Neuronal stem cell (in vitro differentiated cells): ENCODE data around the gene TTBK1.

ENCODE experiments used
- DNase-seq: peaks from one replicate; pipeline ENCODE4 v3.0.0-alpha.2; 2013; ENCODE audit warnings: low spot score
- H2AFZ ChIP-seq: one replicate; pipeline ENCODE4 v1.6.1; 2013; ENCODE audit warnings: mild to moderate bottlenecking, low read length, inconsistent platforms
- H2AK5ac ChIP-seq: 2 replicates; pipeline ENCODE4 v1.6.1; 2013; ENCODE audit warnings: low read depth, mild to moderate bottlenecking, inconsistent platforms, low read length, moderate library complexity, mixed read lengths
- H2BK120ac ChIP-seq: 2 replicates; pipeline ENCODE4 v1.6.1; 2013; ENCODE audit warnings: low read depth, mild to moderate bottlenecking, inconsistent platforms, low read length, moderate library complexity, mixed read lengths
- H2BK12ac ChIP-seq: one replicate; pipeline ENCODE4 v1.6.1; 2013; ENCODE audit warnings: low read length, inconsistent platforms
- H2BK15ac ChIP-seq: 2 replicates; pipeline ENCODE4 v1.6.1; 2013; ENCODE audit warnings: mild to moderate bottlenecking, low read length, inconsistent platforms, mixed read lengths
- H2BK5ac ChIP-seq: one replicate; pipeline ENCODE4 v1.6.1; 2013; ENCODE audit warnings: inconsistent platforms, mild to moderate bottlenecking, low read length, moderate library complexity
- H3K14ac ChIP-seq: one replicate; pipeline ENCODE4 v1.6.1; 2013; ENCODE audit warnings: low read length, inconsistent platforms
- H3K18ac ChIP-seq: 2 replicates; pipeline ENCODE4 v1.6.1; 2013; ENCODE audit warnings: low read length, inconsistent platforms
- H3K23ac ChIP-seq: 2 replicates; pipeline ENCODE4 v1.6.1; 2013; ENCODE audit warnings: low read depth, mild to moderate bottlenecking, mixed read lengths, low read length, inconsistent platforms; ENCODE audit not compliant: poor library complexity
- H3K27ac ChIP-seq: replicated peaks from 3 replicates; pipeline ENCODE4 v1.5.1; 2013; ENCODE audit warnings: low read length, inconsistent platforms
- H3K27me3 ChIP-seq, 3 experiments: 2 replicates each; pipeline ENCODE4 v1.6.1; 2013; ENCODE audit warnings: low read length in 3 of 3, mild to moderate bottlenecking in 2 of 3, inconsistent platforms in 1 of 3, low read depth in 1 of 3, mixed read lengths in 1 of 3, moderate library complexity in 1 of 3; ENCODE audit not compliant: control insufficient read depth in 3 of 3, insufficient read depth in 3 of 3
- H3K36me3 ChIP-seq, 2 donors: replicated peaks in 1 of 2; 2 replicates each; pipeline ENCODE4 v1.6.1; 2013; ENCODE audit warnings: low read length in 2 of 2; ENCODE audit not compliant: control insufficient read depth in 2 of 2, insufficient read depth in 2 of 2
- H3K4ac ChIP-seq: 2 replicates; pipeline ENCODE4 v1.6.1; 2013; ENCODE audit warnings: inconsistent platforms, mild to moderate bottlenecking, low read length, moderate library complexity
- H3K4me1 ChIP-seq, 2 donors: 1 replicate in 1 of 2; 2 replicates in 1 of 2; pipeline ENCODE4 v1.6.1; 2013; ENCODE audit warnings: low read length in 2 of 2, low read depth in 1 of 2; ENCODE audit not compliant: control insufficient read depth in 2 of 2, insufficient read depth in 1 of 2
- H3K4me2 ChIP-seq: one replicate; pipeline ENCODE4 v1.6.1; 2013; ENCODE audit warnings: mild to moderate bottlenecking, low read length, inconsistent platforms; ENCODE audit not compliant: insufficient read depth, poor library complexity, severe bottlenecking
- H3K4me3 ChIP-seq, 2 donors: 2 replicates each; pipeline ENCODE4 v1.5.1; 2013; ENCODE audit warnings: low read length in 2 of 2, mild to moderate bottlenecking in 2 of 2, inconsistent platforms in 1 of 2, moderate library complexity in 1 of 2
- H3K79me1 ChIP-seq: one replicate; pipeline ENCODE4 v1.6.1; 2013; ENCODE audit warnings: low read depth, mild to moderate bottlenecking, inconsistent platforms, low read length, moderate library complexity
- H3K9ac ChIP-seq: one replicate; pipeline ENCODE4 v1.6.1; 2013; ENCODE audit warnings: mild to moderate bottlenecking, low read depth, low read length, inconsistent platforms; ENCODE audit not compliant: poor library complexity
- H3K9me3 ChIP-seq, 2 donors: replicated peaks in 1 of 2; 2 replicates each; pipeline versions ENCODE3 to v1.6.1; 2013; ENCODE audit warnings: low read length in 2 of 2, mild to moderate bottlenecking in 2 of 2, inconsistent platforms in 1 of 2, low read depth in 1 of 2, mixed read lengths in 1 of 2, moderate library complexity in 1 of 2; ENCODE audit not compliant: control insufficient read depth in 2 of 2, insufficient read depth in 1 of 2
- H4K8ac ChIP-seq: one replicate; pipeline ENCODE4 v1.6.1; 2013; ENCODE audit warnings: low read depth, mild to moderate bottlenecking, inconsistent platforms, low read length, moderate library complexity
- H4K91ac ChIP-seq: one replicate; pipeline ENCODE4 v1.6.1; 2013; ENCODE audit warnings: low read length, low read depth, mild to moderate bottlenecking, inconsistent platforms; ENCODE audit not compliant: poor library complexity
- WGBS, 2 donors: extraction: QIAGEN DNeasy Blood & Tissue Kit; methylation state at CpG; one replicate each; pipeline ENCODE4 v1.1.7; 2013; ENCODE audit warnings: missing lambda C conversion rate in 2 of 2, mixed read lengths in 1 of 2; ENCODE audit not compliant: insufficient read length in 2 of 2, insufficient replicate concordance in 1 of 2; ENCODE audit errors: extremely low coverage in 2 of 2; 5-methylcytosine and 5-hydroxymethylcytosine counted together

TTBK1 gene

DNA sequence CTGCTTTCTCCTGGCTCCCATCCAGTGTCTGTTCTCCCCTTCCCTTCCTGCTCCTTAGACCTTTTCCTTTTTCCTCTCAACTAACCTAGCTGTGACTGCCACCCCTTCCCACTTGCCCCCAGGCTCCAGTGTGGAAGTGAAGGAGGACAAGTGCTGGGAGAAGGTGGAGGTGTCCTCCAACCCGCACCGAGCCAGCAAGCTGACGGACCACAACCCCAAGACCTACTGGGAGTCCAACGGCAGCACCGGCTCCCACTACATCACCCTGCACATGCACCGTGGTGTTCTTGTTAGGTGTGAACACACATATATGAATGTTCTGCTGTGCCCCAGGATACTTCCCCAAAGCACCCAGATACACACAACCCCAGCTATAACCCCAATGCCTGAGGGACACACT, 42.7 kb upstream of the TTBK1 start:
- no peak overlapping the region for H2BK12ac ChIP-seq
- H3K18ac ChIP-seq = no peak overlapping the region
- no peaks in the 10 kb centered on the region for H3K27me3 ChIP-seq
- H2BK15ac ChIP-seq = no peak overlapping the region
- H3K4me2 ChIP-seq = no peak overlapping the region
- no peak overlapping the region for H2AK5ac ChIP-seq
- H4K91ac ChIP-seq = no peak overlapping the region
- H2AFZ ChIP-seq = no peak overlapping the region
- no peak overlapping the region for H3K23ac ChIP-seq
- H2BK5ac ChIP-seq = no peak overlapping the region
- no peak overlapping the region for H3K4me3 ChIP-seq
- no peak overlapping the region for H4K8ac ChIP-seq
- H3K27ac ChIP-seq = no peak overlapping the region
- H3K4ac ChIP-seq = no peak overlapping the region
- no peaks in the 10 kb centered on the region for H3K9me3 ChIP-seq
- H3K36me3 ChIP-seq = peaks cover 6 to 44% of the 10 kb centered on the region in 2 donors
- WGBS, 2 donors = no CpG with 5 or more reads among the region's 6 CpGs
- H3K14ac ChIP-seq = no peak overlapping the region
- H3K4me1 ChIP-seq = no peaks in the 10 kb centered on the region
- no peak for DNase-seq
- no peak overlapping the region for H3K9ac ChIP-seq
- H2BK120ac ChIP-seq = no peak overlapping the region
- no peaks in the 10 kb centered on the region for H3K79me1 ChIP-seq

DNA sequence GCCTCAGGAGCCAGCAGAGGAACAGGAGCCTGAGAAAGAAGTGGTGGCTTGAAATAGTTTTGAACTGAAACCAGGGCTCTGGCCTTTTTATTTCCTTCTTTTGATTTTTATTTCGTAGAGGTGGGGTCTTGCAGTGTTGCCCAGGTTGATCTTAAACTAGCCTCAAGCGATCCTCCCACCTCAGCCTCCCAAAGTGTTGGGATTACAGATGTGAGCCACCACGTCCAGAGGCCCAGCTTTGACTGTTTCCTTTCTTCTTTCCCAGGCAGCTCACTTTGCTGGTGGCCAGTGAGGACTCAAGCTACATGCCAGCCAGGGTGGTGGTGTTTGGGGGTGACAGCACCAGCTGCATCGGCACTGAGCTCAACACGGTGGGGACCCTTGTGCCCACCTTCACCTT, 40.8 kb upstream of the TTBK1 start:
- no CpG with 5 or more reads among the region's 5 CpGs for WGBS, 2 donors

DNA sequence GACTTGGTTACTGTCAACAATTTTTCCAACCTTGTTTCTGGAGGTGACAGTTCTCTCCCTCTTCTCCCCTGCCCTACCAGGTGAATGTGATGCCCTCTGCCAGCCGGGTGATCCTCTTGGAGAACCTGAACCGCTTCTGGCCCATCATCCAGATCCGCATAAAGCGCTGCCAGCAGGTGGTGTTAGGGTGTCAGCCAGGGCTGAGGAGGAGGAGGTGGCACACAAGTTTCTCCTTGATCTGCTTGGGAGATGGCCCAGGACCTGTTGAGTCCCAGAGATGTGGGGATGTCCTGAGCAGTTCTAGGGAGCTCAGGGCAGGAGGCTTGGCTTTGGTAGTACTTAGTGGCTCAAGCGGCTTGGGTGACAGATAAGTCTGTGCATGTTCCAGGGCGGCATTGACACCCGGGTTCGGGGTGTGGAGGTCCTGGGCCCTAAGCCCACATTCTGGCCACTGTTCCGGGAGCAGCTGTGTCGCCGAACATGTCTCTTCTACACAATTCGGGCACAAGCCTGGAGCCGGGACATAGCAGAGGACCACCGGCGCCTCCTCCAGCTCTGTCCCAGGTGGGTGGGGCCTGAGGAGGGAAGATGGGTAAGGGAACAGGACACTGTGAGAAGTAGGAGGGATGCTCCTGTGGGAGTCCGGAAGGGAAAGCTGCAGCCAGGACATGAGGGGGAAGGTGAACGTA, 40.1 kb upstream of the TTBK1 start:
- Histone ChIP-seq H3K9me3 (no peaks in the 10 kb centered on the region), H3K23ac (no peak overlapping the region), H2AK5ac (no peak overlapping the region), H3K4me2 (no peak overlapping the region), H3K27ac (no peak overlapping the region), H2BK120ac (no peak overlapping the region), H3K14ac (no peak overlapping the region), H3K9ac (peak overlapping the region; percentile 45), H2AFZ (no peak overlapping the region), H3K27me3 (no peaks in the 10 kb centered on the region), H2BK12ac (no peak overlapping the region), H3K79me1 (no peaks in the 10 kb centered on the region), H3K18ac (no peak overlapping the region), H3K36me3 (peaks cover 3 to 32% of the 10 kb centered on the region in 2 donors), H3K4me3 (no peak overlapping the region), H2BK15ac (no peak overlapping the region), H3K4ac (no peak overlapping the region), H4K91ac (no peak overlapping the region), H3K4me1 (no peaks in the 10 kb centered on the region), H4K8ac (no peak overlapping the region), H2BK5ac (no peak overlapping the region)
- DNase-seq = no peak
- 100% methylated on average over 1 of the region's 17 CpGs; no CpG with 5 or more reads in 1 of the 2 donors for WGBS, 2 donors

More for the DNA sequence above, 40.8 kb upstream of the TTBK1 start:
- H3K9me3 ChIP-seq = no peaks in the 10 kb centered on the region
- H3K36me3 ChIP-seq = peaks cover 3 to 38% of the 10 kb centered on the region in 2 donors
- no peak overlapping the region for H3K4me3 ChIP-seq
- H3K4ac ChIP-seq = no peak overlapping the region
- no peak overlapping the region for H3K4me2 ChIP-seq
- no peak for DNase-seq
- no peaks in the 10 kb centered on the region for H3K27me3 ChIP-seq
- no peak overlapping the region for H3K14ac ChIP-seq
- H3K4me1 ChIP-seq = no peaks in the 10 kb centered on the region
- H3K9ac ChIP-seq = no peak overlapping the region
- H4K8ac ChIP-seq = no peak overlapping the region
- H3K27ac ChIP-seq = no peak overlapping the region
- no peak overlapping the region for H2BK15ac ChIP-seq
- H3K23ac ChIP-seq = no peak overlapping the region
- peak overlapping the region; percentile 63 for H2BK12ac ChIP-seq
- H2BK5ac ChIP-seq = no peak overlapping the region
- no peak overlapping the region for H3K18ac ChIP-seq
- H2AFZ ChIP-seq = no peak overlapping the region
- no peak overlapping the region for H4K91ac ChIP-seq
- H2AK5ac ChIP-seq = no peak overlapping the region
- no peaks in the 10 kb centered on the region for H3K79me1 ChIP-seq
- H2BK120ac ChIP-seq = no peak overlapping the region

DNA sequence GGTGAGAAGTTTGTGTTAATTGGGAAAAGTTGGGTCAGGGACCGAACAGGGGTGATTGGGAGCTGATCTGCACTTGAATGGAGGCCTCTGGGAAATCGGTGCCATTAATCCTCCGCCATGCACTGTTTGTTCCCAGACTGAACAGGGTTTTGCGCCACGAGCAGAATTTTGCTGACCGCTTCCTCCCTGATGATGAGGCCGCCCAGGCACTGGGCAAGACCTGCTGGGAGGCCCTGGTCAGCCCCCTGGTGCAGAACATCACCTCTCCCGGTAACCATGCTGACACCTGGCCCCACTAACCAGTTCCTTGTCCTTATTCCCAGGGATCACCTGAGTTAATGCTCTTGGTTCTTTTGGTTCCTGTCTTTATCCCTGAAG, 39.6 kb upstream of the TTBK1 start:
- no peak overlapping the region for H2AFZ ChIP-seq
- H3K4me1 ChIP-seq = no peaks in the 10 kb centered on the region
- H3K4me3 ChIP-seq = no peak overlapping the region
- no peaks in the 10 kb centered on the region for H3K9me3 ChIP-seq
- WGBS, 2 donors = no CpG with 5 or more reads among the region's 8 CpGs
- no peak overlapping the region for H3K27ac ChIP-seq
- H3K27me3 ChIP-seq = no peaks in the 10 kb centered on the region
- H3K4me2 ChIP-seq = no peak overlapping the region
- H2BK12ac ChIP-seq = no peak overlapping the region
- H3K9ac ChIP-seq = peak overlapping the region; percentile 22
- H3K14ac ChIP-seq = no peak overlapping the region
- H2BK15ac ChIP-seq = no peak overlapping the region
- H2BK5ac ChIP-seq = no peak overlapping the region
- peaks cover 3 to 27% of the 10 kb centered on the region in 2 donors for H3K36me3 ChIP-seq
- no peak overlapping the region for H4K8ac ChIP-seq
- H4K91ac ChIP-seq = no peak overlapping the region
- H2BK120ac ChIP-seq = no peak overlapping the region
- no peak for DNase-seq
- no peak overlapping the region for H3K23ac ChIP-seq
- no peak overlapping the region for H2AK5ac ChIP-seq
- no peaks in the 10 kb centered on the region for H3K79me1 ChIP-seq
- no peak overlapping the region for H3K4ac ChIP-seq
- H3K18ac ChIP-seq = no peak overlapping the region
